ENCODE results near the gene NOP16. TPM values are rescaled to one million over a fixed set of nuclear protein-coding genes. Genes with fewer than 3 reads are reported as not detected.
A peak's percentile ranks its signal among the peaks of the same experiment; 100 is the strongest.

The NOP16 gene, protein sequence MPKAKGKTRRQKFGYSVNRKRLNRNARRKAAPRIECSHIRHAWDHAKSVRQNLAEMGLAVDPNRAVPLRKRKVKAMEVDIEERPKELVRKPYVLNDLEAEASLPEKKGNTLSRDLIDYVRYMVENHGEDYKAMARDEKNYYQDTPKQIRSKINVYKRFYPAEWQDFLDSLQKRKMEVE
- 11.5 TPM for total RNA-seq
- 10 to 100 TPM; 27.7 to 37.2 (median 32.5) TPM for polyA plus RNA-seq (ENCODE audit: insufficient read depth in 1 of 8, insufficient read length in 8 of 8, low replicate concordance in 1 of 8)
- long read RNA-seq, donor 1, transcript NOP16-207 (5 exons, 1,258 nt) = major isoform, 6 of 9 reads
- long read RNA-seq, donor 1, partial matches to known transcripts = 0 of 9 reads
- long read RNA-seq, donor 1, other reads (novel, unspliced or antisense) = 0 of 9 reads
- long read RNA-seq, donor 2, partial matches to known transcripts = 0 of 2 reads
- long read RNA-seq, donor 2, other reads (novel, unspliced or antisense) = 0 of 2 reads
- long read RNA-seq, donor 3, transcript NOP16-211 (5 exons, 954 nt) = minor isoform, 7 of 15 reads
- long read RNA-seq, donor 3, transcript NOP16-207 (5 exons, 1,258 nt) = major isoform, 8 of 15 reads
- long read RNA-seq, donor 3, partial matches to known transcripts = 0 of 15 reads
- long read RNA-seq, donor 3, other reads (novel, unspliced or antisense) = 0 of 15 reads
- long read RNA-seq, donor 4, transcript NOP16-207 (5 exons, 1,258 nt) = major isoform, 8 of 10 reads
- long read RNA-seq, donor 4, partial matches to known transcripts = 0 of 10 reads
- long read RNA-seq, donor 4, other reads (novel, unspliced or antisense) = 0 of 10 reads
- long read RNA-seq, donor 5, transcript NOP16-211 (5 exons, 954 nt) = minor isoform, 6 of 42 reads
- long read RNA-seq, donor 5, transcript NOP16-207 (5 exons, 1,258 nt) = major isoform, 34 of 42 reads
- long read RNA-seq, donor 5, partial matches to known transcripts = 0 of 42 reads
- long read RNA-seq, donor 5, other reads (novel, unspliced or antisense) = 0 of 42 reads
- long read RNA-seq, donor 6, transcript NOP16-203 (4 exons, 582 nt) = minor isoform, 5 of 42 reads
- long read RNA-seq, donor 6, transcript NOP16-211 (5 exons, 954 nt) = minor isoform, 6 of 42 reads
- long read RNA-seq, donor 6, transcript NOP16-207 (5 exons, 1,258 nt) = major isoform, 26 of 42 reads
- long read RNA-seq, donor 6, partial matches to known transcripts = 5 of 42 reads
- long read RNA-seq, donor 6, other reads (novel, unspliced or antisense) = 0 of 42 reads
- long read RNA-seq, donor 7, transcript NOP16-207 (5 exons, 1,258 nt) = major isoform, 21 of 577 reads
- long read RNA-seq, donor 7, partial matches to known transcripts = 548 of 577 reads
- long read RNA-seq, donor 7, other reads (novel, unspliced or antisense) = 5 of 577 reads
- long read RNA-seq, donor 8, transcript NOP16-207 (5 exons, 1,258 nt) = major isoform, 13 of 371 reads
- long read RNA-seq, donor 8, partial matches to known transcripts = 349 of 371 reads
- long read RNA-seq, donor 8, other reads (novel, unspliced or antisense) = 5 of 371 reads
- long read RNA-seq, donor 9, transcript NOP16-211 (5 exons, 954 nt) = minor isoform, 5 of 369 reads
- long read RNA-seq, donor 9, transcript NOP16-207 (5 exons, 1,258 nt) = major isoform, 8 of 369 reads
- long read RNA-seq, donor 9, partial matches to known transcripts = 346 of 369 reads
- long read RNA-seq, donor 9, other reads (novel, unspliced or antisense) = 5 of 369 reads
- long read RNA-seq, donor 10, transcript NOP16-211 (5 exons, 954 nt) = minor isoform, 6 of 27 reads
- long read RNA-seq, donor 10, transcript NOP16-207 (5 exons, 1,258 nt) = major isoform, 12 of 27 reads
- long read RNA-seq, donor 10, partial matches to known transcripts = 8 of 27 reads
- long read RNA-seq, donor 10, other reads (novel, unspliced or antisense) = 0 of 27 reads
- long read RNA-seq, donor 11, transcript NOP16-207 (5 exons, 1,258 nt) = major isoform, 14 of 17 reads
- long read RNA-seq, donor 11, partial matches to known transcripts = 0 of 17 reads
- long read RNA-seq, donor 11, other reads (novel, unspliced or antisense) = 0 of 17 reads

DNA sequence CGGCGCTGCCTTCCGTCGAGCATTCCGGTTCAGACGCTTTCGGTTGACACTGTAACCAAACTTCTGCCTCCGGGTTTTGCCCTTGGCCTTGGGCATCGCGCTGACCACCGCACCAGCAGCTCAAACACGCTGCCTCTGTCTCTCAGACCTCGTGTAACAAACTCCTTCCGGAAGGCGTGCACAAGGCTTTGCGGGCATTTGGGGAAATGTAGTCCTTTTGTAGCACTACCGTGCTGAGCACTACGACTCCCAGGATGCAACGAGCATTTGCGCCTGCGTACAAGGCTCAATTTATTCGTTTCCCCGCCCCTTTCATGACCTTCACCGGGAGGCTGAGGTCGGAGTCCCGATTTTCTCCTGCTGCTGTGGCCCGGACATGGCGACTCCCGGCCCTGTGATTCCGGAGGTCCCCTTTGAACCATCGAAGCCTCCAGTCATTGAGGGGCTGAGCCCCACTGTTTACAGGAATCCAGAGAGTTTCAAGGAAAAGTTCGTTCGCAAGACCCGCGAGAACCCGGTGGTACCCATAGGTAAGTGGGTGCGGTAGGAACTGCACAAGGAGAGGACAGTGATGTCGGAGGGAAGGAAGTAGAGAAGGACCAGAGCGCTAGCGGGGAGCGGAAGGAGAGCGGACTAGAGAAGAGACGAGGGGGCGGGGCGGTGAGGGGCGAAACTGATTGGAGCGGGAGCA lies at the start of gene NOP16, which contains the start of gene HIGD2A:
Gene NOP16, minus strand, starts transcription at position 155 of the 691 bp plus-strand sequence. Its CDS starts 59 bp downstream, at position 96.
Gene HIGD2A, plus strand, starts transcription at position 308 of the 691 bp plus-strand sequence. Its CDS starts 69 bp downstream, at position 377.
- Histone ChIP-seq H3K4me3 (ENCODE audit: low read length) (peak within 1 kb of the TSS; percentile 79), H3K9me3 (replicated peaks; ENCODE audit: control insufficient read depth, low read depth, low read length) (no peaks in the 10 kb centered on the region), H3K4me1 (ENCODE audit: control insufficient read depth, insufficient read depth, low read length) (peaks cover 15% of the 10 kb centered on the region), H3K27me3 (ENCODE audit: control insufficient read depth, insufficient read depth, low read length) (no peaks in the 10 kb centered on the region), H3K36me3 (ENCODE audit: control insufficient read depth, insufficient read depth, low read length) (peaks cover 50% of the 10 kb centered on the region), H3K27ac (ENCODE audit: low read length) (peak within 1 kb of the TSS; percentile 99)
- peak; percentile 100 for DNase-seq
- WGBS (ENCODE audit: insufficient coverage) = under 1% methylated on average over 46 of the region's 47 CpGs

DNA sequence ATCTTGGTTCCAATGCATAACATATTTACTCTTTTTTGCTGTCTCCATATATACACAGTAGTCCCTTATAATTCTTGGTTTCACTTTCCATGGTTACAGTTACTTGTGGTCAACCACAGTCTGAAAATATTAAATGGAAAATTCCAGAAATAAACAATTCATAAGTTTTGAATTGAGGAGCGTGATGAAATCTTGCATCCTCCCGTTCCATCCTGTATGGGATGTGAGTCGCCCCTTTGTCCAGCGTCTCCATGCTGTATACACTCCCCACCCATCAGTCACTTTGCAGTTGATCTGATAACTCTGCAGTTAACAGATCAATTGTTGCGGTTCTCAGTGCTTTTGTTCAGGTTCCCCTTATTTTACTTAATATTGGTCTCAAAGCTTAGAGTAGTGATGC lies 48.3 kb upstream of the NOP16 start:
- no peak for DNase-seq
- no peak overlapping the region for H3K27ac ChIP-seq (ENCODE audit: low read length)
- H3K4me1 ChIP-seq (ENCODE audit: control insufficient read depth, insufficient read depth, low read length) = no peaks in the 10 kb centered on the region
- H3K9me3 ChIP-seq (replicated peaks; ENCODE audit: control insufficient read depth, low read depth, low read length) = no peaks in the 10 kb centered on the region
- WGBS (ENCODE audit: insufficient coverage) = 55% methylated on average over 2 of the region's 5 CpGs
- H3K36me3 ChIP-seq (ENCODE audit: control insufficient read depth, insufficient read depth, low read length) = no peaks in the 10 kb centered on the region
- H3K4me3 ChIP-seq (ENCODE audit: low read length) = no peak overlapping the region
- H3K27me3 ChIP-seq (ENCODE audit: control insufficient read depth, insufficient read depth, low read length) = no peaks in the 10 kb centered on the region

DNA sequence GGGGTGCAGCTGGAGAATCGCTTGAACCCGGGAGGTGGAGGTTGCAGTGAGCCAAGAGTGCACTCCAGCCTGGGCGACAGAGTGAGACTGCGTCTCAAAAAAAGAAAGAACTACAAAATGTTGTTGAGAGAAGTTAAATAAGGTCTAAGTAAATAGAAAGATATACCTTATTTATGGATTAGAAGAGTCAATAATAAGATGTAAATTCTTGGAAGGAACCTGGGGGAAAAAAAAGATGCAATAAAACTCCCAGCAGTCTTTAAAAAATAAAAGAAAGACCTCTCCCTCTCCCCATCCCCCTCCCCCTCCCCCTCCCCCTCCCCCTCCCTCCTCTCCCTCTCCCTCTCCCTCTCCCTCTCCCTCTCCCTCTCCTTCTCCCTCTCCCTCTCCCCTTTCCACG lies 44.3 kb upstream of the NOP16 start:
- no peaks in the 10 kb centered on the region for H3K4me1 ChIP-seq (ENCODE audit: control insufficient read depth, insufficient read depth, low read length)
- no peak overlapping the region for H3K4me3 ChIP-seq (ENCODE audit: low read length)

DNA sequence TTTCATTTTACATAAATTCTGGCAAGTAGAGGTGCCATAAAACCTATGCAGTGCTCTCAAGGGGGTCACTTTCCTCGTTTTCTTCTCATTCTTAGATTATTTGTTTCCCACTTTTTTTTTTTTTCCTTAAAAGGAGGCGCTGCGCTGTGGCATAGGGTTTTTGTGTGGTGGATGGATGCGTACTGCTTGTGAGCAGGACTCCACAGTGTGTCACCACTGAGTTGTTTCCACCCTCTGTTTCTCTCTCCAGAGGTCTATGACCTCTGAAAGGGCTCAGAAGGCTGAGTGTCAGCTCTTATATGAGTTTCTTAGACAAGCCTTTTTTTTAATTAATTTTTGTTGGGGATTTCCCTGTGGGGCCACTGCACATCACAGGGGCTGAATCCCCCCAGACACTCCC lies 41.6 kb upstream of the NOP16 start:
- Histone ChIP-seq H3K27ac (ENCODE audit: low read length) (no peak overlapping the region), H3K27me3 (ENCODE audit: control insufficient read depth, insufficient read depth, low read length) (no peaks in the 10 kb centered on the region), H3K36me3 (ENCODE audit: control insufficient read depth, insufficient read depth, low read length) (no peaks in the 10 kb centered on the region), H3K4me3 (ENCODE audit: low read length) (no peak overlapping the region), H3K4me1 (ENCODE audit: control insufficient read depth, insufficient read depth, low read length) (no peaks in the 10 kb centered on the region), H3K9me3 (replicated peaks; ENCODE audit: control insufficient read depth, low read depth, low read length) (no peaks in the 10 kb centered on the region)
- WGBS (ENCODE audit: insufficient coverage) = no CpG with 5 or more reads among the region's 4 CpGs
- no peak for DNase-seq

More for the DNA sequence above, 44.3 kb upstream of the NOP16 start:
- no peak for DNase-seq
- 96% methylated on average over 3 of the region's 5 CpGs for WGBS (ENCODE audit: insufficient coverage)
- H3K27ac ChIP-seq (ENCODE audit: low read length) = no peak overlapping the region
- no peaks in the 10 kb centered on the region for H3K9me3 ChIP-seq (replicated peaks; ENCODE audit: control insufficient read depth, low read depth, low read length)
- H3K36me3 ChIP-seq (ENCODE audit: control insufficient read depth, insufficient read depth, low read length) = no peaks in the 10 kb centered on the region
- H3K27me3 ChIP-seq (ENCODE audit: control insufficient read depth, insufficient read depth, low read length) = no peaks in the 10 kb centered on the region

DNA sequence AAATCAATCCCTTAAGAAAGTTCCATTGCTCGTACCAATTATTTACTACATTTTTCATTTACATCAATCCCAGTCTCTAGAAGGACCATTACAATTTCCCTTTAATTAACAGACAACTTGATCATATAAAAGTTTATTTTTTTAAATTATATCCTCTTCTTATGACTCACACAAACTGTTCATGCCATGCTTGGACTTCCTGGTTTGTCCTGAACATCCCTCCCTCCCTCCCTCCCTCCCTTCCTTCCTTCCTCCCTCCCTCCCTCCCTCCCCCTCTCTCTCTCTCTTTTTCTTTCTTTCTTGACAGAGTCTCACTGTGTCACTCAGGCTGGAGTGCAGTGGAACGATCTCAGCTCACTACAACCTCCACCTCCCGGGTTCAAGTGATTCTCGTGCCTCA lies 39.6 kb upstream of the NOP16 start:
- H3K27me3 ChIP-seq (ENCODE audit: control insufficient read depth, insufficient read depth, low read length) = no peaks in the 10 kb centered on the region
- no peak overlapping the region for H3K4me3 ChIP-seq (ENCODE audit: low read length)
- 77% methylated on average over 3 of the region's 4 CpGs for WGBS (ENCODE audit: insufficient coverage)

DNA sequence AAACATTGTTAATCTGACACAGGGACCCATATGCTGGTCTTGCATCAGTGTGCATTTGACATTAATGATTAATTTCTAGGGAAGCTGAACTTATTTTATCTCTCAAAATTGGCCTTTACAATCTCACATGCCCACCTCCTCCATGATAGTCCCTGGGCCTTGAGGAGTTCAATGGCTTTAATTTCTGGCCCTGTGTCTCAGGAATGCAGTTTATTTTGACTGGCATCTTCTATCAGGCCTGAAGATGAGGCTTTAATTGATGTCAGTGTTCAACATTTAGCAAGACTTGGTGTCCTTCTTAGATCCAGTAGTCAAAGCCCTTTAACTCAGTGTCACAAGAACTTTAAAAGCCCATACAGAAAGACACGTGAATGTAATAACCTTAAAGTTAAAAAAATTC lies 38.5 kb upstream of the NOP16 start:
- Histone ChIP-seq H3K36me3 (ENCODE audit: control insufficient read depth, insufficient read depth, low read length) (no peaks in the 10 kb centered on the region), H3K27me3 (ENCODE audit: control insufficient read depth, insufficient read depth, low read length) (no peaks in the 10 kb centered on the region), H3K4me1 (ENCODE audit: control insufficient read depth, insufficient read depth, low read length) (no peaks in the 10 kb centered on the region), H3K27ac (ENCODE audit: low read length) (no peak overlapping the region), H3K9me3 (replicated peaks; ENCODE audit: control insufficient read depth, low read depth, low read length) (no peaks in the 10 kb centered on the region), H3K4me3 (ENCODE audit: low read length) (no peak overlapping the region)
- no peak for DNase-seq
- WGBS (ENCODE audit: insufficient coverage) = no CpG with 5 or more reads among the region's 1 CpG

More for the DNA sequence above, 39.6 kb upstream of the NOP16 start:
- Histone ChIP-seq H3K36me3 (ENCODE audit: control insufficient read depth, insufficient read depth, low read length) (no peaks in the 10 kb centered on the region), H3K4me1 (ENCODE audit: control insufficient read depth, insufficient read depth, low read length) (no peaks in the 10 kb centered on the region), H3K9me3 (replicated peaks; ENCODE audit: control insufficient read depth, low read depth, low read length) (no peaks in the 10 kb centered on the region), H3K27ac (ENCODE audit: low read length) (no peak overlapping the region)
- no peak for DNase-seq

DNA sequence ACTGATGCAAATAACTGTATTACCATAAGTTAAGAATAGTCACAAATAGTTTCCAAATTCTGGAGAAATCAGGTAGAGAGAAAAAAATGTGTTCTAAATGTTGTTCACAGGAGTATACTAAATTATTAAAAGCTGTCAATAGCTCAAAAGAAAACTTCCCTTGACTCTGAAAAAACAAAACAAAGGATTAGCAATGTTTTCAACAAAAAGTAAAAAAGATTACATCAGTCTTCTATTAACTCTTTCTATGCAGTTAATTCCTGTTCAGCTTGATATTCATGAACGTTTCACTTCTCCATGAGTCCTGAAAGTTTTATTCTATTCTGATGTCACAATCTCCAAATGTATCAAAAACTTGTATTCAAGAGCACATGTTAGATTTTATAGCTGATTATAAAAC lies 37.4 kb upstream of the NOP16 start:
- WGBS (ENCODE audit: insufficient coverage) = no CpG with 5 or more reads among the region's 1 CpG
- Histone ChIP-seq H3K27ac (ENCODE audit: low read length) (no peak overlapping the region), H3K27me3 (ENCODE audit: control insufficient read depth, insufficient read depth, low read length) (no peaks in the 10 kb centered on the region), H3K36me3 (ENCODE audit: control insufficient read depth, insufficient read depth, low read length) (no peaks in the 10 kb centered on the region), H3K9me3 (replicated peaks; ENCODE audit: control insufficient read depth, low read depth, low read length) (no peaks in the 10 kb centered on the region), H3K4me3 (ENCODE audit: low read length) (no peak overlapping the region), H3K4me1 (ENCODE audit: control insufficient read depth, insufficient read depth, low read length) (no peaks in the 10 kb centered on the region)
- no peak for DNase-seq

DNA sequence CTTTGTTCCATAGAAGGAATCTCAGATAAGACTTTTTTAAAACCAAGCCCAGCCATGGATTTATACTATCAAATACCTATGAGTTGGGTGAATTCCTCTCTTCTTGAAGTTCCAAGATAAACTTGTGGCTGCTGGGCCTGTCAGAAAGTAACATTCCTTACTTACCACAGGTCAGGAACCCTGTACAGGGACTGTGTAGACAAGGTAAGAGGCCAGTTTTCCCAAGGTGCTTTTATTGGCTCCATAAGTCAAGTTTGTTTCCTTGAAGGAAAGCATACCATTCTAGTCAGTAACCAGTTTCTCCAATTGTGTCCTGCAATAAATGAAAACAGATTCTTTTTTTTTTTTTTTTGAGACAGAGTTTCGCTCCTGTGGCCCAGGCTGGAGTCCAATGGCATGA lies 36.7 kb upstream of the NOP16 start:
- no CpG with 5 or more reads among the region's 1 CpG for WGBS (ENCODE audit: insufficient coverage)
- no peaks in the 10 kb centered on the region for H3K27me3 ChIP-seq (ENCODE audit: control insufficient read depth, insufficient read depth, low read length)
- DNase-seq = no peak
- no peak overlapping the region for H3K27ac ChIP-seq (ENCODE audit: low read length)
- H3K9me3 ChIP-seq (replicated peaks; ENCODE audit: control insufficient read depth, low read depth, low read length) = no peaks in the 10 kb centered on the region
- no peaks in the 10 kb centered on the region for H3K4me1 ChIP-seq (ENCODE audit: control insufficient read depth, insufficient read depth, low read length)
- no peak overlapping the region for H3K4me3 ChIP-seq (ENCODE audit: low read length)
- no peaks in the 10 kb centered on the region for H3K36me3 ChIP-seq (ENCODE audit: control insufficient read depth, insufficient read depth, low read length)
